ENCODE measurements around the gene RUVBL1.

RUVBL1 gene

DNA sequence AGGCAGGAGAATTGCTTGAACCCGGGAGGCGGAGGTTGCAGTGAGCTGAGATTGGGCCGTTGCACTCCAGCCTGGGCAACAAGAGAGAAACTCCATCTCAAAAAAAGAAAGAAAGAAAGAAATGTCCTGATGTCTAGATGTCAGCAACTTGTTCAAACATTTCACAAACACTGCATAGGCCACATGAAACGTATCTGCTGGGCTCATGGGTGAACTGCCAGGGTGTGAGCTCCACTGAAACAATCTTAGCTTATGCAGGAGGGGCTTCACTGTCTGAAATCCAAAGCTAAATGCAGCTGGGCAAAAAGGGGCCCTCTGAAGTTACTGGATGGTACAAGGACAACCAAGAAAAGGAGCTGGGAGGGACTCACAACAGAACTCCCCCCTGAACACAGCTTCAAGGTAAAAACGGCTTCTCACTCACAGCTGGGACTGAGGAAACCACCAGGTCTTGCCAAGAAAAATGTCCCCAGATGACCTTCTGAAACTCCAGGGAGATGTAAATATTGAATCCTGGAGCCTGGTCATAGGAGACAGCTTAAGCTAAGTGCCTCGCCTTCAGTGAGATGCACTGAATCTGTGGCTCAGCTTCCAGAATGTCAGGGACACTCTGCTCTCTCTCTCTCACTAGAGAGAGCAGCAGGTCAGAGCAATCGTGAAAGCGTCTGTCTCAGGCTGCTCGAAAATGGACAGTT is 39.5 kb downstream of the RUVBL1 start:
- no peak for DNase-seq (ENCODE audit: low read depth in 2 of 3, low spot score in 1 of 3)

DNA sequence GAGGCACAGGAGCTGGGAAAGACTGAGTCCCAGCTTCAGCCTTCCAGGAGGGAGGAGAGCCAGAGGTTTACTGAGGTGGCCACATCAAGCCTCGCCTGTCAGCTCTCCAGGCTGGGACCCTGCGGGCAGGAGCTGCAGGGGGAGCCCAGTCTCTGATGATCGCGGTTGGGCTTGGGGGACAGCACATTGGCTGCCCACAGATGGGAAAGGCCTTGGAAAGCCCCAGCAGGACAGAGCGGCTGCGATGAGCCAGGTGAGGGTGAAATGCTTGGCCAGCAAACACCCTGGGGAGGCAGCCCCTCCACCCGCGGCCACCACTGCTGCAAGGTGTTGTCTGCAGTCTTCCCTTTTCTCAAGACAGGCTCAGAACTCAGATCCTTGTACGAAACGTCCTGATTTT is 40.2 kb downstream of the RUVBL1 start:
- no peak for DNase-seq (ENCODE audit: low read depth in 2 of 3, low spot score in 1 of 3)

DNA sequence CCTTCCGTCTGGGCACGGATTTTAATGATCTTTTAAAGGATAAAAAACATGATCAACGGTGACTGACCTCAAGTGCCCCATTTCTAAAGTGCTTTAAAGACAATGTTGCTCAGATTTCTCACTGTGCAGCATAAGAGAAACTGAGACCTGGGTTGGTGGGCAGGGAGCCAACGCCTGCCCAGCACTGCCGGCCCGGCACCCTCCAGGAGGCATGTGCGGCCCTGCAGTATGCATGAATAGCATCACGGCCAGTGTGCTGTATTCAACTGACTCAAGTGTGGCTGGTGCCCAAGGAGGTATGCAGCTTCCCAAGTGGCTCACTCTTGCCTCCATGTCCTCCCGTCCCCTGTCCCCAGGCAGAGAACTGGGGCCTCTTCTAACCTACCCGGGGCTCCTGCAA is 41.1 kb downstream of the RUVBL1 start:
- no peak for DNase-seq (ENCODE audit: low read depth in 2 of 3, low spot score in 1 of 3)

DNA sequence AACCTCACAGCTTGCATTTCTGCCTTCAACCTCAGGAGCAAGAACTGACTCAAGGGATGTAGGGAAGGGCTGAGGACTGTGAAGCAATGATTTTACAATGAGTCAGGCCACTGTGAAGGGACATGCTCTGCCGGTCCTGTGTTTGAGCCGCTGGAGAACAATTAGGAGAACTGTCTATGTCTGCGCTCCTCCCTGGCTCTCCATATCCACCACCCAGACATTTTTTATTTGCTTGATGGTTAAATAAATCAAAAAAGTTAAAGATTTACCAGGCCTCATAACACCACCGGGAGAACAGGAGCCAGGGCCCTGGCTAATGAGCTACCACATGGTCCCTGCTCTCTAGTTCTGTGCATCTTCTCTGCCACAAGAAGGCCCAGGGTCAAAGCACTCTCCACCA is 41.8 kb downstream of the RUVBL1 start:
- no peak for DNase-seq (ENCODE audit: low read depth in 2 of 3, low spot score in 1 of 3)

DNA sequence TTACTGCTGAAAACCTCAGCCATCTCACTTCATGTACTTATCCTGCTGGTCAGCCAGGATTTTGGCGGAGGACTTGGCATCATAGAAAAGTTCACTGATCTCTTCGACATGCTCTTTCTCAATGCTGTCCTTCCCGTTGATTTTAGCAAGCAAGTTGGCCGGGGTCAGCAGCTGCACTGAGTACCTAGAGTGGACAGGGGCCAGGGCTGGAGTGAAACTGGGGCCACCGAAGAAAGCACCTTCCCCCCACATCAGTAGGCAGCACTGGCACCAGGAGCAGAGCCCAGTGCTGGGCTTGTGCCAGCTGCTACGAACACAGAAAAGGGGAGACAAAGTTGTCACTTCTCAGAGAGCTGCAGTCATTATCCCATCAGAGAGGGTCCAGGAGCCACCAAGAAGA is 42.4 kb downstream of the RUVBL1 start:
- DNase-seq (ENCODE audit: low read depth in 2 of 3, low spot score in 1 of 3), result no peak

DNA sequence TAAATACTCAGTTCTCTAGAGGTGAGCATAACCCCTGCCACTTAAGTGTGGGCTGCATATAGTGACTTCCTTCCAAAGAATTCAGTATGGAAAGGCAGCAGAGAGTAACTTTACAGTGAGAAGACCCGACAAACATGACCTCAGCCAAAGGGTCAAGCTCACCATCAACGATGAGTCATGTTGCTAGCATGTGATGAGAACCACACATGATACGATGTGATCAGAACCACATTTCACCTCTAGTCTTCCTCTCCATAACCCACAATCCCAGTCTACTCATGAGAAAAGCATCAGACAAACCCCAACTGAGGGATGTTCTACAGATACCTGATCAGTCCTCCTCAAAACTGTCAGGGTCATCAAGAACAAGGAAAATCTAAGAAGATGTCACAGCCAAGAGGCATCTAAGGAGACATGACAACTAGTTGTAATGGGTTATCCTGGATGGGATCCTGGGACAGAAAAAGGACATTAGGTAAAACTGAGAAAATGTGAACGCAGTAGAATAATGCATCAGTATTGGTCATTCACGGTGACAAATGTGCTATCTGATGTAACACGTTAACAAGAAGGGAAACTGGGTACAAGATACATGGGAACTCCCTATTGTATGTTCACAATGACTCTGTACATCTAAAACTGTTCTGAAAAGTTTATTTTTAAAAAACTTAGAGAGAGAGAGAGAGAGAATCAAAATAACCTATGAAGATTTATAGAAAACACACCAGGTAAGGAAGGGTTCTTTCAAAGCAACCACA is 43.1 kb downstream of the RUVBL1 start:
- no peak for DNase-seq (ENCODE audit: low read depth in 2 of 3, low spot score in 1 of 3)

DNA sequence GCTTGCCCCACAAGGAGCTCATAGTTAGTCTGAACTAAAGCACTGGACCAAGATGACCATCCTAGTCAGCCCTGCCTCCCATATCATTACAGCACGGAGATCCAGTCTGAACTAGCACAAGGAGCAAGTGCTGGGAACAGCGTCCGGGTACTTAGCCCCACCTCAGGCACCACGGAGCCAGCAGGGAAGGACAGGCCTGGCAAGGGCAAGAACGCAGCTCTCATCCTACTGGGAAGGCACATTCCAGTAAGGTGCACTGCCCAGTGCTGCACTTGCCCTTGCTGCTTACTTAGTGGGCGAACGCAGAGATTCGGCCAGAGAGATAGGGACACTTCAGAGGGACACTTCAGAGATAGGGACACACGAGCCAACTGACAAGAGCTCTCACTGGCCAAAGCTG is 43.8 kb downstream of the RUVBL1 start:
- DNase-seq (ENCODE audit: low read depth in 2 of 3, low spot score in 1 of 3), result no peak

DNA sequence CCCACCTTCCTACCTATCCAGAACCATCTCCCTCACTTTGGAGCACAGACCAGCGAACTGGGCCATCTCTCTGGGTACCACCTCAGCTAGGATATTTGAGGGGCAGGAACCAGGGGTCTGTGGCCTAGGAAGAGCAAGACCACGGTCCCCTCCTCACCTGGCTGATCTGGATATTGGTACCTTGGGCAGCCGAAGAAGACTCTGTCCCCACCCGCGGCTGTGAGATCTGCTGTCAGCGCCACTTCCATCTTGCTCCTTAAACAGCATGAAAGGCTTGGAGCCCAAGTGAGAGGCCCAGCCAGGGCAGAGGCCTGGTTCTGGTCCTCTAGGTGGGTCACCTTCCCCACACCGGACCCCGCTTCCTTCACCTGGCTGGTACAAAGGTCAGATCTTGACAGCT is 44.7 kb downstream of the RUVBL1 start:
- no peak for DNase-seq (ENCODE audit: low read depth in 2 of 3, low spot score in 1 of 3)

DNA sequence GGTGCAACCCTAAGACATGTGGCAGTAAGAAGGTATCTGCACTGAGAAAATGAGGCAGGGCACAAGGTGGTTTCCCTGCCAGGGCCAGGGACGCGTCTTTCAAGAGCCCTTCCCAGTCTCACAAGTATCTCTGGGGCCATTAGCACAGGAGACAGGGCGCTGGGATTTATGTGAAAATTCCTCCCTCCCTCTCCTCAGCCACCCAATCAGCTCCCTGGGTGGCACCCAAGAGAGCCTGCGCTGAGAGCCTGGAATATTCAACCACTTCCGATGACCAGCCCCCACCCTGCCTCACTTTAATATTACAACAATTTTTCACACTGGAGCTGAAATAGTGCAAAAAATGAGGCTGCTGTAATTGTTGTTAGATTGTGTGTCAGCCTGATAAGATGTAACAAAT is 45.3 kb downstream of the RUVBL1 start:
- no peak for DNase-seq (ENCODE audit: low read depth in 2 of 3, low spot score in 1 of 3)

DNA sequence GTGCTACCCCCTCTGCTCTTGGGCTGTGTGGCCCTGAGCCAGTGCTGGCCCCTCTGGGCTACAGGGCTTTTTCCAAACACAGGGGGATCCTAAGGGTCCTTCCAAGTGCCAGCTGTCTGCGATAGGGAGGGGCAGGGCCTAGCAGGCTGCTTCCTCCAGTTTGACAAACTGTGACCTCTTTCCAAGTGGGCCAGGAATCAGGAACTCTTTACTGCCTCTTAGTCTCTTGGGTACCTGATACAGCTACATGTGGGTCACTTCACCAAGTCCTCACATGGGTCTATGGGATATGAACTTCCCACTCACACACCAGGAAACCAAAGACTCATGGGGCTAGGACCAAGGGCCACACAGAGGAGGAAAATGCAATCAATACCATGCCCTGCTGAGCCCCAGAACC is 45.9 kb downstream of the RUVBL1 start:
- DNase-seq (ENCODE audit: low read depth in 2 of 3, low spot score in 1 of 3), result no peak

DNA sequence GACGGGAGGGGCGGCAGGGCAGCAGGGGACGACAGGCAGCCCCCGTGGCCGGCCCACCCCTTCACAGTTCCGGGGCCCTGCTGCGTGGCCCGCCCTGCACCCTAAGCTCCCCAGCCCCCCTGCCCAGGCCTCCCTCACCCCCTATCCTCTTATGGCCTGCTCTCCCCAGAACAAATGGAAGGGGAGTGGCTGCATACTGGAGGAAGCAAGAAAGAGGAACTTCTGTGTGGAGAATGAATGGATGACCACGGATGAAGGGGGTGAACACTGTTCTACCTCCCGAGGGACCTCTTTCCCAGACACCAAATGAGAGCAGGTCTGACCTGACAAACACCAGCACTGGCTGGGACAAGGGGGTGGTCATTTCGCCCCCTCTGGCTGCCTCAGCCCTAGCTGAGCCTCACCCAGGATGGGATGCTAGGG is 46.4 kb downstream of the RUVBL1 start:
- DNase-seq (ENCODE audit: low read depth in 2 of 3, low spot score in 1 of 3), result no peak

DNA sequence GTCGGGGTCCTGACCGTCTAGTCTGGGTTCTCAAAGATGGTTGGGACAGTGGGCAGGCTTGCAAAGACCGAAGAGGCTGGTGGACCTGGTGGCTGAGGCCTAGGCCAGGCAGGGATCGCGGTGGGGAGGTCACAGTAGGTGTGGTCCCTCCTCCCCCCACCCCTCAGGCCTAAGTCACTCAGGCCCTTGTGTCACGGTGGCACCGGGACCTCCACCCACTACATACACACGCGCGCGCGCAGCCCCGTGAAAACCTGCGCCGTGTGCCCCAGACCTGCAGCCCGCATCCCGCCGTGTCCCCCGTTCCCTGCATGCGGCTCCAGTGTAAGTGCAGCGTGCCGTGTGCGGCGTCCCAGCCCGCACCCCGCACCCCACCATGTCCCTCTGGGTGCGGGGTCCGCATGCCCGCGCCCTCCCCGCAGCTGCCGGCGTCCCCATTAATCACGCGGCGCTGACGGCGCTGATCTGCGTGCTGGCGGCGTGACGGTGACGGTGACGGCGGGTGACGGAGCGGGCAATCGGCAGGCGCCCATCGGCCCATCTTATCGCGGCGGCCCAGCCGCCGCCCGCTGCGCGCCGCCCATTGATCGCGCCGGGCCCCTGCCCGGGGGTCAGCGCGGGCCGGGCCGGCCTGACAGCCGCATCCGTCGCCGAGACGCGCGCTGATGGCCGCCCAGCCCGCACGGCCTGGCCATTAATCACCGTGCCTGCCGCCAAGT is 47.0 kb downstream of the RUVBL1 start:
- DNase-seq (ENCODE audit: low read depth in 2 of 3, low spot score in 1 of 3), result no peak

DNA sequence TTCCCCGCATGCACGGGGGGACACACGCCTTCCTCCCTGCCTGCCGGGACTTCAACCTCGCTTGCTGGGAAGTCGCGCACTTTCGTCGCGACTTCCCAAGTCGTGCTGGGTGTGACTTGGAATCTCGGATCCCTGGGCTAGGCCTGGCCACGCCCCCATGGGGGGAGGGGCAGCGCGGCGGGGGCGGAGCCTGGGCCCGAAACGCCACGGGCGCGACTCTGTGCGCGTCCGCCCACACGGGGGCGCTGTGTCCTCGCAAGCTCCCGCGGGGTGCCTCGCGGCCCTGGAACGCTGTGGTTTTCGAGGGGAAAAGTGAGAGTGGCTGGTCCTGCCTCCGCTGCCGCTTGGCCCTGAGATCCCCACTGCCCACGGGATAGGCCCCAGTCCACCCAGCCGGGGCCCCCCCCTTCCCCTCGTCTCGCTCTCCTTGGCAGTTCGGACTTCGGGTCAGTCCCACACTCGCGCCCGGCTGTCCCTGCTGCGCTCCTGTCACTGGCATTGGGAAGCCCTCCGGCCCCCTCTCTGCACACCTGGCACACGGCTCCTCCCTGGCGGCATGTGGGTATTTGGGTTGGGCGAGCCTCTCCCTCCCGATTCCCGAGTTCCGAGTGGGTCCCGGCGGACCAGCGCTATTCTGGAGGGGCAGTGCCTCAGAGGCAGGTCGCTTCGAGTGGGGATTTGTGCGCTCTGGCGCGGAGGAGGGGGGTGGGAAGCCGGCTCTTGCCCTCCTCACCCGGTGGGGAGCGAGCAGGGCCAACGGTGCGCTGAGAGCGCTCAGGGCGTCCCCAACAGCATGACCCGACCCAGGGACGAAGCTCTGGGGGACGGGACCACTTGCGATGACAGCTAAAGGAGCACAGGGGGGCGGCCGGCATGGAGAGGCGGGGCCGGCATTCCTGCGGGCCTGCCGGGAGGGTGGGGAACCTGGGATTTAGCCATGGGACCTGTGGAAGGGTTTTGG is 47.8 kb downstream of the RUVBL1 start:
- DNase-seq (ENCODE audit: low read depth in 2 of 3, low spot score in 1 of 3), result peak; percentile 66 to 81 (median 78)

DNA sequence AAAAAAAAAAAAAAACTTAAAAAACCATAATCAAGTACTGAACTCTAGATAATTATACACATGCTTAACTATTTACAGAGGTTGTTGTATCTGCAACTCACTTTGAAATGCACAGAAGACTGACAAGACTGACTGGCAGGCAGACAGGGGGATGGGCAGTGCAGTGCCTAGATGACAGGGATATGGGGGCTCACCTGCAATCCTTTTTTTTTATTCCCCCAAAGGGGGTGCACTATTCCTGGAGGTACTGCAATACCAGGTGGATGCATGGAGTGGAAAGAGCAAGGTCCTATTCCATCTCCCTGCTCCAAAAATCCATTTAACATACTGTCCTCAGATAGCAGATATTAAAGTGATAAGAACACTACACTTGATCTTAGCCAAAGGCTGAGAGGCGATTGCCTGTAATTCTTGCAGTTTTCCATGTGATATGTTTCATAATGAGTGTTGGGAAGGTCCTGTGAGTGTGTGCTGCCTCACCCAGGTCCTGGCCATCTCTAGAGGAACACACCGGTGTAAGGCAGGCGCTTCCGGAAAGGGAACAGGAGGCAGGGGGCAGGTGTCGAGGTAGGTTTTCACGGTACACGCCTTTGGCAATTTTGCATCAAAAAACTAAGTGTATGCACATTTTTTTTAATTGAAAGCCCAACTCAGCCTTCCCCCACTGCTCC is 48.6 kb downstream of the RUVBL1 start:
- DNase-seq (ENCODE audit: low read depth in 2 of 3, low spot score in 1 of 3), result no peak

DNA sequence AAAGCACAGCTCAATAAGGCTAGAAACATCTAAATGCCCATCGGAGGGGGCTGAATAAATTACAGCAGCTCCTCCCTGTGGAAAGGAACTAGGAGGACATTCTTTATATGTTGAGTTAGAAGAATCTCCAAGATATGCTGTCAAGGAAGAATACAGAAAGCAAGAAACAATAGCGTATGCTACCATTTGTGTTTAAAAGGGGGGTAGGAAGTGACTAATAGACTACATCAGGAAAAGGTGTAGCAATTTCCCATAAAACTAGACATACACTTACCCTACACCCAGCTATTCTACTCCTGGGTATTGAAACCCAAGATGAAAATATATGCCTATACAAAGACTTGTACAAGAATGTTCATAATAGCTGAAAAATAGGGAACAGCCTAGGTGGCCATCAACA is 49.8 kb downstream of the RUVBL1 start:
- DNase-seq (ENCODE audit: low read depth in 2 of 3, low spot score in 1 of 3), result no peak

DNA sequence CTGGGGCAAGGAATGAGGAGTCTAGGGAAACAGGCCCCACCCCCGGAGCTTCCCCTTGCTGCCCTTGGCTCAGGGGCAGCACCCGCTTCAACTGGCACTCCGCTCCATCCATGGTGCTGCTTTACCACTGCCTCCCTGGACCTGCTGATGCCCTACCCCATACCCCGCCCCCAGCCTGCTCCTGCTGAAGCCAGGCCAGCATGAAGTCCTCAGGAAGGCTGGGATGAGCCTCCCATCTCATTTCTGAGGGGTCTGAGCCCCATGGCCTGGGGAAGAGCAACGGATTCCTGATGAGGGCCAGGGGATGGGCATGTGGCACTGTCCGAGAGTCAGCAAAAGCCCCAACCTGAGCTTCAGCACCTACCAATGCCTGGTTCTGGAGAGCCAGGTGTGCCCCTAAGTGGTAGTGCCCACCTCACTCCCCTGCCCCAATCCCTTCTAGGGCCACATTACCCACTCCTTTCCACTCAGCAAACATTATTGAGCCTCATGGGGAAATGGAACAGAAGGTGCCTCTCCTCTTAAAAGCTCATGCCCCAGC is 50.4 kb downstream of the RUVBL1 start:
- no peak for DNase-seq (ENCODE audit: low read depth in 2 of 3, low spot score in 1 of 3)

DNA sequence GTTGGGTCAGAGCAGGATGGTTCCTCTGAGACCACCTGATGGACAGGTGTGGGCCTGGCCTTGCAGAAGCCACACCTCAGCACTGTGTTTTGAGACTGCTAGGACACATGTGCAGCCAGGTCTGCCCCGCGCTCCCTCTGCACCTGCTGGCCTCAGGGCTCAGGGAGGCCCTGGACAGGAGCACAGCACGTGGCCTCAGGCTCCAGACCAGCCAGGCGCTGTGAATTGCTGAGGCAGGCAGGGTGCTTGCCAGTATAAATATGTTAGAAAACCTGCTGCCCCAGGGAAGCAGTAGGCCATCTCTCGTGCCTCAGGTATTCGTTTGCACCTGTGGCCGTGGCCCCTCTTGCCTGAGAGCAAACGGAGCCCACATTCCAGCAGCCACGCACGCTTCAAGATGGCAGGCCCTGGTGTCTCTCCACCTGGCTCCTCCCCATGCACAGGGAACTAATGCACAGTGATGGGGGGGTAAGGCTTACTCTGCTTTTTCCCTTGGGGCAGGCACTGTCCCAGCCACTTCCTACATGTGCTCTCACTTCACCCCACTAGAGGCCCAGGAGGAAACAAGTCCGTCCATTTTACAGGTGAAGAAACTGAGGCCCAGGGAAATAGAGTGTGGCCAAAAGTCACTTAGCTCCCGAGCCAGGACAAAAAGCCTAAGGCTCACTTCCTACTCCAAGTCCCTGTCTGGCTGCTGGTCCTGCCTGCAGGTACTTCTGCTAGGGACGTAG is 51.0 kb downstream of the RUVBL1 start:
- no peak for DNase-seq (ENCODE audit: low read depth in 2 of 3, low spot score in 1 of 3)

DNA sequence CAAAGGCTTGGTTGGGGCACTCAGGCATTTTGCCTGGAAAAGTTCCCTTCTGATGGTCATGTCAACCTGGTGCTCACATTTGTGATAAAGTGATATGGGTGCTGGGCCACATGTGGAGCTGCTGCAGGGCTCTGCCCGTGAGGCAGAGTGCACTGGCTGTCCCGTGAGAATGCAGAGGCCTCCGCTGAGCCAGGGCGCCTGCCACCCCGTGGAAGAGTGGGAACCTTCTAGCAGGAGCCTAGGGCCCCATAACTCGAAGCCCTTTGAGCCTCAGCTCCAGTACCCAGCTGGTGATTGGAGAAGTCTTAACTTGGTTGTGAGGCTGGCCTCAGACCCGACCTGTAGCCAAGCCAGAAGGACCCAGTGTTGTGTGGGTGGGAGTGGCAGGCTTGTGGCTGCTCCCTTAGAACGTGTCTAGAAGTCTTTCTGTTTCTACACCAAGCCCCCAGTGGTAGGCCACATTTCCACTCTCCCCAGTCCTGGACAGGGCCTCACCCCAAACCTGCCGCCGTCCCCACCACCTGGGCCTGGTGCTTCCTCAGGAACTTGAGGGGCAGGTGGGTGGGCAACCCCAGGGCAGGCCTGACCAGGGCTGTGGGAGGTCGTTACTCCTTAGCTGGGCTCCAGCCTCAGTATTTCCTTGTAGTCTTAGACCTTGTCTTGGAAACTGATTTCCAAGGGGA is 51.7 kb downstream of the RUVBL1 start:
- no peak for DNase-seq (ENCODE audit: low read depth in 2 of 3, low spot score in 1 of 3)

All from stimulated activated CD4-positive, alpha-beta T cell treated with anti-CD3 and anti-CD28 coated beads, Interleukin-12 subunit alpha, Interleukin-12 subunit beta, amount 100 ng/mL, for 48 hours (primary cell).